WTC11 (cell line): ENCODE data around the gene MAP1LC3B. TPM values are rescaled to one million over a fixed set of nuclear protein-coding genes. Genes with fewer than 3 reads are reported as not detected.

Experiments
- ATAC-seq: fragments of 200-7000 bp; cut with Tn5 transposase; 2 replicates; pipeline ENCODE4 v1.10.0; 2021; ENCODE audit warnings: mild to moderate bottlenecking, moderate library complexity
- CTCF ChIA-PET: fragments of 300-600 bp; sonication (Branson Sonifier 250); formaldehyde crosslinking; loops from one replicate; lab custom pipeline; 2021; ENCODE audit warnings: antibody characterized with exemption; lab: Charles Lee
- POLR2A ChIA-PET: fragments of 350-600 bp; sonication (Branson Sonifier 250); formaldehyde crosslinking; loops from one replicate; lab custom pipeline; 2021; ENCODE audit warnings: antibody characterized with exemption; lab: Charles Lee
- DNase-seq: peaks from one replicate; pipeline ENCODE4 v3.0.0; 2021; ENCODE audit warnings: low spot score
- H3K27ac Mint-ChIP-seq: 2 replicates; pipeline ENCODE4 v1.8.0; 2021; ENCODE audit warnings: mixed read lengths
- H3K27me3 Mint-ChIP-seq: 2 replicates; pipeline ENCODE4 v1.8.0; 2021; ENCODE audit warnings: low read depth, mild to moderate bottlenecking, moderate library complexity, mixed read lengths
- H3K36me3 Mint-ChIP-seq: 2 replicates; pipeline ENCODE4 v1.8.0; 2021; ENCODE audit warnings: mixed read lengths
- H3K4me1 Mint-ChIP-seq: 2 replicates; pipeline ENCODE4 v1.8.0; 2022; ENCODE audit warnings: mixed read lengths
- H3K4me3 Mint-ChIP-seq: 2 replicates; pipeline ENCODE4 v1.8.0; 2021; ENCODE audit warnings: mild to moderate bottlenecking, moderate library complexity, mixed read lengths
- H3K9me3 Mint-ChIP-seq: 2 replicates; pipeline ENCODE4 v1.8.0; 2021; ENCODE audit warnings: mixed read lengths
- ARID4B ChIP-seq: sonication (generic); formaldehyde crosslinking; IDR thresholded peaks from 2 replicates; pipeline ENCODE4 v1.8.0; 2023; ENCODE audit warnings: missing genetic modification reagents, mild to moderate bottlenecking, borderline replicate concordance
- EMX1 ChIP-seq: fragments of 250-450 bp; sonication (Bioruptor Pico); IDR thresholded peaks from 2 replicates; pipeline ENCODE4 v1.8.0; 2021; ENCODE audit warnings: mild to moderate bottlenecking
- FOXJ3 ChIP-seq: sonication (generic); formaldehyde crosslinking; IDR thresholded peaks from 2 replicates; pipeline ENCODE4 v1.9.0; 2021; ENCODE audit warnings: missing genetic modification reagents, mild to moderate bottlenecking, borderline replicate concordance
- GTF2I ChIP-seq: fragments of 250-450 bp; sonication (Bioruptor Pico); conservative IDR thresholded peaks from 2 replicates; pipeline ENCODE4 v1.4.0; 2021; ENCODE audit warnings: mild to moderate bottlenecking
- HMGXB4 ChIP-seq: sonication (generic); formaldehyde crosslinking; IDR thresholded peaks from 2 replicates; pipeline ENCODE4 v1.8.1; 2023; ENCODE audit warnings: mild to moderate bottlenecking, moderate library complexity, missing genetic modification reagents
- IRF1 ChIP-seq: sonication (generic); formaldehyde crosslinking; IDR thresholded peaks from 2 replicates; pipeline ENCODE4 v1.8.0; 2023; ENCODE audit warnings: missing genetic modification reagents
- NR3C1 ChIP-seq: sonication (generic); formaldehyde crosslinking; conservative IDR thresholded peaks from 2 replicates; pipeline ENCODE4 v1.8.1; 2023; ENCODE audit warnings: low read depth, mild to moderate bottlenecking, missing genetic modification reagents
- PRDM15 ChIP-seq: sonication (generic); formaldehyde crosslinking; IDR thresholded peaks from 2 replicates; pipeline ENCODE4 v1.8.0; 2022; ENCODE audit warnings: missing genetic modification reagents
- RELA ChIP-seq: sonication (generic); formaldehyde crosslinking; IDR thresholded peaks from 2 replicates; pipeline ENCODE4 v1.8.1; 2022; ENCODE audit warnings: missing genetic modification reagents, mild to moderate bottlenecking, borderline replicate concordance
- RORB ChIP-seq: fragments of 250-450 bp; sonication (Bioruptor Pico); IDR thresholded peaks from 2 replicates; pipeline ENCODE4 v1.9.0; 2021; ENCODE audit warnings: mild to moderate bottlenecking
- SMAD3 ChIP-seq: sonication (generic); formaldehyde crosslinking; IDR thresholded peaks from 2 replicates; pipeline ENCODE4 v1.8.0; 2022; ENCODE audit warnings: missing genetic modification reagents, mild to moderate bottlenecking, borderline replicate concordance
- SOX15 ChIP-seq: fragments of 250-450 bp; sonication (Bioruptor Pico); IDR thresholded peaks from 2 replicates; pipeline ENCODE4 v1.9.0; 2021; ENCODE audit warnings: mild to moderate bottlenecking
- TCF7 ChIP-seq: sonication (generic); formaldehyde crosslinking; IDR thresholded peaks from 2 replicates; pipeline ENCODE4 v1.8.0; 2022; ENCODE audit warnings: mild to moderate bottlenecking, low read depth, missing genetic modification reagents, moderate library complexity
- TEAD4 ChIP-seq: sonication (generic); formaldehyde crosslinking; IDR thresholded peaks from 2 replicates; pipeline ENCODE4 v1.8.0; 2022; ENCODE audit warnings: mild to moderate bottlenecking, missing genetic modification reagents
- TP53 ChIP-seq: sonication (generic); formaldehyde crosslinking; IDR thresholded peaks from 2 replicates; pipeline ENCODE4 v1.8.1; 2023; ENCODE audit warnings: mild to moderate bottlenecking, missing genetic modification reagents
- ZNF138 ChIP-seq: sonication (generic); formaldehyde crosslinking; conservative IDR thresholded peaks from 2 replicates; pipeline ENCODE4 v1.8.1; 2022; ENCODE audit warnings: mild to moderate bottlenecking, moderate library complexity, missing genetic modification reagents
- ZNF232 ChIP-seq: sonication (generic); formaldehyde crosslinking; IDR thresholded peaks from 2 replicates; pipeline ENCODE4 v1.8.0; 2022; ENCODE audit warnings: mild to moderate bottlenecking, missing genetic modification reagents
- ZNF263 ChIP-seq: sonication (generic); formaldehyde crosslinking; IDR thresholded peaks from 2 replicates; pipeline ENCODE4 v1.8.1; 2022; ENCODE audit warnings: low read depth, mild to moderate bottlenecking, moderate library complexity, missing genetic modification reagents
- ZNF396 ChIP-seq: fragments of 250-450 bp; sonication (Bioruptor Pico); IDR thresholded peaks from 2 replicates; pipeline ENCODE4 v1.8.0; 2021; ENCODE audit warnings: mild to moderate bottlenecking, moderate library complexity, borderline replicate concordance
- ZNF532 ChIP-seq: fragments of 250-450 bp; sonication (Bioruptor Pico); IDR thresholded peaks from 2 replicates; pipeline ENCODE4 v1.9.0; 2021; ENCODE audit warnings: mild to moderate bottlenecking, borderline replicate concordance
- total RNA-seq: library from RNA; stranded (reverse); gene quantifications from 3 replicates; pipeline ENCODE4 v1.2.3, GENCODE V29; 2021

Gene MAP1LC3B
- total RNA-seq, 1 experiment from 2014 or later = 46.9 TPM

GRCh38 chr16:87415441-87415840 is 23.3 kb downstream of the MAP1LC3B start:
- H3K4me1 Mint-ChIP-seq = no peaks in the 10 kb centered on the region
- no peak overlapping the region for H3K27ac Mint-ChIP-seq
- DNase-seq (no peak), ATAC-seq (no peak)
- CTCF ChIA-PET = interaction anchor here (1.0 kb wide), 1 partner anchor 181 kb away, joined by 3 read pairs; no protein-coding TSS in a partner anchor
- no peaks in the 10 kb centered on the region for H3K27me3 Mint-ChIP-seq
- TF ChIP-seq TP53 (CRISPR knock-in tag) (no peak), ZNF396 (CRISPR knock-in tag) (no peak), RELA (CRISPR knock-in tag) (no peak), PRDM15 (CRISPR knock-in tag) (no peak), ZNF232 (CRISPR knock-in tag) (no peak), IRF1 (CRISPR knock-in tag) (no peak), ZNF532 (CRISPR knock-in tag) (no peak), RORB (CRISPR knock-in tag) (no peak), NR3C1 (no peak), HMGXB4 (CRISPR knock-in tag) (no peak), TEAD4 (no peak), SOX15 (no peak), EMX1 (CRISPR knock-in tag) (no peak)
- H3K36me3 Mint-ChIP-seq = peaks cover 53% of the 10 kb centered on the region
- POLR2A ChIA-PET = no interaction called here
- H3K9me3 Mint-ChIP-seq = no peaks in the 10 kb centered on the region
- H3K4me3 Mint-ChIP-seq = no peak overlapping the region

GRCh38 chr16:87416826-87417527 is 24.8 kb downstream of the MAP1LC3B start:
- Mint-ChIP-seq H3K4me1 (no peaks in the 10 kb centered on the region), H3K9me3 (no peaks in the 10 kb centered on the region), H3K27me3 (no peaks in the 10 kb centered on the region), H3K4me3 (no peak overlapping the region), H3K27ac (no peak overlapping the region), H3K36me3 (peaks cover 53% of the 10 kb centered on the region)
- ATAC-seq = no peak
- POLR2A ChIA-PET = no interaction called here
- CTCF ChIA-PET = interaction anchor here (0.6 to 1.6 kb wide), 20 partner anchors 9 to 318 kb away, joined by 3 to 19 read pairs (median 4); partner anchors contain the start of gene FBXO31
- DNase-seq = no peak
- TF ChIP-seq ZNF138 = no peak
- TF ChIP-seq FOXJ3 (CRISPR knock-in tag) = no peak
- TF ChIP-seq SMAD3 (CRISPR knock-in tag) = no peak
- TF ChIP-seq ZNF263 (CRISPR knock-in tag) = no peak
- TF ChIP-seq TCF7 (CRISPR knock-in tag) = no peak
- TF ChIP-seq TP53 (CRISPR knock-in tag) = no peak
- no peak for TF ChIP-seq GTF2I (CRISPR knock-in tag)
- no peak for TF ChIP-seq ARID4B (CRISPR knock-in tag)
- no peak for TF ChIP-seq RELA (CRISPR knock-in tag)
